ENCODE results near the gene ADNP2. TPM values are rescaled to one million over a fixed set of nuclear protein-coding genes. Genes with fewer than 3 reads are reported as not detected.
"Not testable (repeated sequence)": the region's sequence is repeated elsewhere in the genome, so short reads cannot be mapped to it uniquely, and the experiment has no call there.

The ADNP2 gene
- total RNA-seq, 1 experiment from 2014 or later, result 14.8 TPM

GRCh38 chr18:80147037-80147417, 38.0 kb downstream of the ADNP2 start:
- peak; percentile 17 for DNase-seq (ENCODE audit: low spot score)

- DNase-seq (ENCODE audit: low spot score), result peak; percentile 77
These were observed 38.6 kb downstream of the ADNP2 start for GRCh38 chr18:80147418-80148325.

- DNase-seq (ENCODE audit: low spot score), result peak; percentile 5
These were observed 39.5 kb downstream of the ADNP2 start for GRCh38 chr18:80148326-80149199.

GRCh38 chr18:80149667-80150066, 40.6 kb downstream of the ADNP2 start:
- DNase-seq (ENCODE audit: low spot score), result no peak

GRCh38 chr18:80154293-80154692, 45.2 kb downstream of the ADNP2 start:
- DNase-seq (ENCODE audit: low spot score), result peak; percentile 28

- peak; percentile 69 for DNase-seq (ENCODE audit: low spot score)
These were observed 48.8 kb downstream of the ADNP2 start for GRCh38 chr18:80157708-80158343.

- DNase-seq (ENCODE audit: low spot score), result no peak
These were observed 49.3 kb downstream of the ADNP2 start for GRCh38 chr18:80158365-80158764.

GRCh38 chr18:80159713-80160636, 50.9 kb downstream of the ADNP2 start:
- DNase-seq (ENCODE audit: low spot score), result no peak

- no peak for DNase-seq (ENCODE audit: low spot score)
These were observed 52.8 kb downstream of the ADNP2 start for GRCh38 chr18:80161781-80162417.

- DNase-seq (ENCODE audit: low spot score), result no peak
These were observed 54.1 kb downstream of the ADNP2 start for GRCh38 chr18:80163183-80163582.

- DNase-seq (ENCODE audit: low spot score), result not testable (repeated sequence)
These were observed 55.8 kb downstream of the ADNP2 start for GRCh38 chr18:80164727-80165355.

GRCh38 chr18:80166240-80166639, 57.2 kb downstream of the ADNP2 start:
- no peak for DNase-seq (ENCODE audit: low spot score)

- no peak for DNase-seq (ENCODE audit: low spot score)
These were observed 57.7 kb downstream of the ADNP2 start for GRCh38 chr18:80166725-80167124.

- no peak for DNase-seq (ENCODE audit: low spot score)
These were observed 58.3 kb downstream of the ADNP2 start for GRCh38 chr18:80167331-80167730.

GRCh38 chr18:80167931-80168330, 58.9 kb downstream of the ADNP2 start:
- DNase-seq (ENCODE audit: low spot score), result no peak

GRCh38 chr18:80168346-80168745, 59.3 kb downstream of the ADNP2 start:
- DNase-seq (ENCODE audit: low spot score), result no peak

- DNase-seq (ENCODE audit: low spot score), result no peak
These were observed 59.9 kb downstream of the ADNP2 start for GRCh38 chr18:80168982-80169381.

GRCh38 chr18:80169607-80170006, 60.5 kb downstream of the ADNP2 start:
- no peak for DNase-seq (ENCODE audit: low spot score)

GRCh38 chr18:80170395-80171053, 61.5 kb downstream of the ADNP2 start:
- no peak for DNase-seq (ENCODE audit: low spot score)

Measured in HT-29 (cell line).